Dendritic cell treated with granulocyte-macrophage colony-stimulating factor and Interleukin-4, amounts not matched to agents 40 ng/mL and 50 ng/mL, for 4 days (primary cell): ENCODE results near the gene DNAJA3.

Experiments
- H3K27ac Mint-ChIP-seq: one replicate; pipeline ENCODE4 v1.8.0; 2022; ENCODE audit warnings: mild to moderate bottlenecking, mixed read lengths
- H3K27me3 Mint-ChIP-seq: one replicate; pipeline ENCODE4 v1.8.0; 2022; ENCODE audit warnings: mild to moderate bottlenecking, mixed read lengths
- H3K36me3 Mint-ChIP-seq: one replicate; pipeline ENCODE4 v1.8.0; 2022; ENCODE audit warnings: low read depth, mixed read lengths
- H3K4me1 Mint-ChIP-seq: one replicate; pipeline ENCODE4 v1.8.0; 2022; ENCODE audit warnings: low read depth, mixed read lengths
- H3K4me3 Mint-ChIP-seq: one replicate; pipeline ENCODE4 v1.8.0; 2022; ENCODE audit warnings: mild to moderate bottlenecking, moderate library complexity, mixed read lengths
- H3K9me3 Mint-ChIP-seq: one replicate; pipeline ENCODE4 v1.8.0; 2022; ENCODE audit warnings: mixed read lengths
- intact Hi-C: fragments of 100-400 bp; cut with micrococcal nuclease; formaldehyde crosslinking; loops from one replicate; pipeline ENCODE4 v1.15.0; 2022

The DNAJA3 gene

DNA sequence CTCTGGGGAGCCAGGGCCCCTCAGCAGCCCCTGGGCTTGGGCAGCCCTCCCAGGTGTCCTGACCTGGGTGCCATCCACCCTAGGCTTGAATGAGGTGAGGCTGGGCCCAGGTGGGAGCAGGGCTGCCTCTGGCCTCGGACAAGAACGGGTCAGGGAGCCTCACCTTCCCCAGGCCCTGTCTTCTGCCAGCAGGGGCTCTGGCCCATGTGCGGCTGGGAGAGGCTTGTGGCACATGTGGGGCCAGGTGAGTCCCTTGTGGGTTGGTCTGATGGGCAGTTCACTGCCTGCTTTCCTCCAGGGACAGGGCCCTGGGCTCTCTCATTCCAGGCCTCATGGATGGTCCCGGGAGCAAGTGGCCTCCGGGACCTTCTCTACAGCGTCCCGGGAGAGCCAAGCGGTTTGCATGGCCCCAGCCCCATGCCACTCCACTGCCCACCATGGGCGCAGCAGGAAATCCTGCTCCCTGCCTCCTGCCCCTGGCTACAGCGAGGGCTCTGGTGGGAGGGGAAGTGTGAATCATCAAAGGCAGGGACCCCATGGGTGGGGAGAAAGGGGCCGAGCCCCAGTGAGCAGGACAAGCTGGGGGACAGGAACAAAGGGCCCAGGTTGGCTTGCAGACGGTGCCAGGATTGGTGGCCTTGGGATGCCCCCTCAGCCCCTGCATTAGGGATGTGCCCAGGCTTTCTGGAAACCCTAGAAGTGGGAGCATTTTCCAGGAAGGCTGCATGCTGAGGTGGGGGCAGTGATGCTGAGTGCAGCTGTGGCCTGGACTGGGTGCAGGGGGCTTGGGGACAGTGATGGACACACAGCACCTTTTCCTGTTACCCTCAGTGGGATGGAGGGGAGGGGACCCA is 41.9 kb upstream of the DNAJA3 start:
- Mint-ChIP-seq H3K9me3 (no peaks in the 10 kb centered on the region), H3K4me1 (peaks cover 4% of the 10 kb centered on the region), H3K27me3 (no peaks in the 10 kb centered on the region), H3K27ac (no peak overlapping the region), H3K36me3 (peaks cover 100% of the 10 kb centered on the region), H3K4me3 (no peak overlapping the region)
- intact Hi-C loops = no loop called here

DNA sequence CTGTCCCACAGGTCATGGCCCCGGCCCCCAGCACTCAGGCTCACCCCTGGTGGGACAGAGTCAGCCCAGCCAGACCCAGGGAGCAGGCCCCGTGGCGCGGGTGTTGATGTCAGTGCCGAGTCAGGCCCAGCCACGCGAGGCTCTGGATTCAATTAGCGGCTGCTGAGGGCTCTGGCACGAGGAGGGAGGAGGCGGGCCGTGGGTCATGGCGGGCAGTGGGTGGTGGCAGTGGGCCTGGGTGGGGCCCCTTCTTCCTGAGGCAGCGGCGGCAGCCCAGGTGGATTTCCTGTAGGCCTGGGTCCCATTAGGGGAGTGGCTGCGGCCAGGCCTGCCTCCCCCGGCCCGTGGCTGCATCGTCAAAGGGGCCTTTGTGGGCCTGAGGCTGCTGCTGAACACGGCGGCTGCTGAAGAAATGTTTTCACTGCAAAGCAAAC is 41.1 kb upstream of the DNAJA3 start:
- no peaks in the 10 kb centered on the region for H3K4me1 Mint-ChIP-seq
- no peak overlapping the region for H3K27ac Mint-ChIP-seq
- intact Hi-C loops = no loop called here
- H3K4me3 Mint-ChIP-seq = no peak overlapping the region
- H3K27me3 Mint-ChIP-seq = no peaks in the 10 kb centered on the region
- H3K36me3 Mint-ChIP-seq = peaks cover 100% of the 10 kb centered on the region
- no peaks in the 10 kb centered on the region for H3K9me3 Mint-ChIP-seq

DNA sequence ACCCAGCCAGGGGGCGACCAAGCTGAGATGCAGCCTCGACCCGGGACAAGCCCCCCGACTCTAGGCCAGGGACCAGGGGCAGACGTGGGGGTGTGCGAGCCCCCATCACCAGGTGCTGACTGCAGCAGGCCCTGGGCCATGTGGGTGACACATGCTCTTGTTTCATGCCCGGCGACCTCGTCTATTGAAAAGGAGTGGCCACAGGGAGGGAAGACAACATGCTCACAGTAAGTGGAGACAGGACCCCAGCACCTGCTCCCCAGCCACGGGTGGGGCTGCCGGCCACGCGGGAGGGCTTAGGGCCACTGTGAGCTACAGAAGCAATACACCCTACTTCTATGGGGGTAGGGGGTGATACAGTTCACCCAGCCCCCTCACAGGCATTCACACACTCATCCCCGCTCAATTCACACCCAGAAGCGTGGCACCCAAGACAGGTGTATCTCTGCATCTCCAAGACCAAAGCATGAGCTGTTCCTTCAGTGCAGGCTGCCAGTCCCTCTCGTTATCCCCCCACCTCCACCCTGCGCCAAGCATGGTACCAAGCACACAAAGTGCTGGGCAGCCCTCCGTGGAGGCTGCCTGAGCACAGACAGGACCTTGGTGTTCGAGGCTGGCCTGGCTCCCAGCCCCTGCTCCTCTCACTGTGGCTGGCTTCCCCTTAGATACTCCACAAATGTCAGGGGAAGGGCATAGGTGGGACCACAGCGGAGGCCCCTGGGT is 40.4 kb upstream of the DNAJA3 start:
- Mint-ChIP-seq H3K36me3 (peaks cover 100% of the 10 kb centered on the region), H3K27me3 (no peaks in the 10 kb centered on the region), H3K9me3 (no peaks in the 10 kb centered on the region), H3K27ac (no peak overlapping the region), H3K4me3 (no peak overlapping the region), H3K4me1 (no peaks in the 10 kb centered on the region)
- intact Hi-C loops = no loop called here

DNA sequence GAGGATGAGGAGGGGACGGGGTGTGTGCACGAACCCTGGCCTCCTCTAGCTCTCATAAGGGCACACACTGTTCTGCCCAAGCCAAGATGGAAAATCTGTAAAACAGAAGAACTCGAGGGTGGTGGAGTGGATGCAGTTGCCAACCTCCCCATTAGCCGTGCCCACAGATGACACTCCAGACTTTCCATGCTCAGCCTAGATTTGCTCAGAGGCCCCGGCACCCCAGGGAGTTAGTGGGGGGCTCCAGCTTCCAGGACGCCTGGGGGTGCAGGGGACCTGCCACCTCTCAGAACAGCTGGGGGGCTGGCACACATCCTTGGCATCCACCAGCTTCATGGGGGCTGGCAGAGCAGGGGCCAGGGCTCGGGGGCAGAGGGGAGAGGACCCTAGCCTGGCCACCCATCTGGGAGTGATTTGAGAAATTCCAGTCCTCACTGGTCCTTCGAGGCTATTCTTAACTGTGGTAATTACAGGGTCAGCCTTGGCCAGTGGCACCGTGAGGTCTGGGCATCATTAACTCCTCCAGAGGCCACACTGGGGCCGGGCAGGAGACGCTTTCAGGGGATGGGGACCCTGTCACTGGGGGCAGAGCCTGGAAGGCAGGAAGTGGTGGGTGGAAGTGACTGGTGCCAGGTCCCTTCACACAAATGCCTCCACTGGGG is 39.7 kb upstream of the DNAJA3 start:
- H3K4me3 Mint-ChIP-seq = no peak overlapping the region
- H3K36me3 Mint-ChIP-seq = peaks cover 100% of the 10 kb centered on the region
- H3K27ac Mint-ChIP-seq = no peak overlapping the region
- H3K9me3 Mint-ChIP-seq = no peaks in the 10 kb centered on the region
- no peaks in the 10 kb centered on the region for H3K27me3 Mint-ChIP-seq
- intact Hi-C loops = no loop called here
- H3K4me1 Mint-ChIP-seq = no peaks in the 10 kb centered on the region

DNA sequence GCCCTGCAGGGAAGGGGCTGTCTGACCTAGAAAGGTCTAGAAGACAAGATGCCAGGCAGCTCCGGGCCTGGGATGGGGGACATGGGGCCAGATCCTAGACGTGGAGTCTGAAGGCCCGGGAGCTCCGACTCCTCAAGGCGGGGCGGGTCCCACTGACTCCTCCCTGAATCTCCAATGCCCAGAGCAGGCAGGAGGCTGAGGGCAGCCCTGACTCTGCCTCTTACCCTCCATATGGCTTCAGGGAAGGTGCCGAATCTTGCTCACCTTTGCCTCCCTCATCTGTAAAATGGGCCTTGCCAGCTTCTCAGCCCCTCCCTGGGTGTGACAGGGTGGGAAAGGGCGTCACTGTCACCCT is 39.2 kb upstream of the DNAJA3 start:
- H3K27me3 Mint-ChIP-seq = no peaks in the 10 kb centered on the region
- H3K4me1 Mint-ChIP-seq = no peaks in the 10 kb centered on the region
- no peak overlapping the region for H3K4me3 Mint-ChIP-seq
- no peaks in the 10 kb centered on the region for H3K9me3 Mint-ChIP-seq
- H3K36me3 Mint-ChIP-seq = peaks cover 100% of the 10 kb centered on the region
- intact Hi-C loops = no loop called here
- no peak overlapping the region for H3K27ac Mint-ChIP-seq

DNA sequence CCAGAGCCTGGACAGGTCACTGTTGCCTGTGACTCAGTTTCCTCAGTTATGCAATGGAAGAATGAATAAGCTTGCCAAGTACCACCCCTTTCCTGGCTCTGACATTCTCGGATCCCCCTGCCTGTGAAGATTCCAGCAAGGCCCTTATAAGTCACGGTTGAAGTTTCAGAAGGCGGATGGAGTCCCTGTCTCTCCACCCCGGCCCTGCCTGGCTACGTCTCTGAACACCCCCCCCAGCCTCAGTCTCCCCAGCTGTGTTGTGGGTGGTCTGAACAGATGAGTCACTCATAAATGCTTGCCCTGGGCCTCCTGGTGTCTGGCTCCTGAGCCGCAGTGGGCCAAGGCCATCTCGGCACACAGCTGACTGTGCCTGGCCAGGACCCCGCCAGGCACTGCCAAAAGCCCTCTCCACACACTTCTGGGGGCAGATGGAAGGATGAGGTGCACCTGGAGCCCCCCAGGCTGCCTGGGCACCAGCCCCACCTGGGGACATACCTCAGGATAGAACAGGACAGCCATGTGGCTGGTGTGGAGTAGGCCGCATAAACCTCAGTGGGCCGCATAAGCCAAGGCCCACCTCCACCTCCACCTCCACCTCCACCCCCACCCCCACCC is 38.6 kb upstream of the DNAJA3 start:
- peaks cover 100% of the 10 kb centered on the region for H3K36me3 Mint-ChIP-seq
- H3K27ac Mint-ChIP-seq = no peak overlapping the region
- no peaks in the 10 kb centered on the region for H3K27me3 Mint-ChIP-seq
- intact Hi-C loops = no loop called here
- H3K4me3 Mint-ChIP-seq = no peak overlapping the region
- no peaks in the 10 kb centered on the region for H3K4me1 Mint-ChIP-seq
- H3K9me3 Mint-ChIP-seq = no peaks in the 10 kb centered on the region

DNA sequence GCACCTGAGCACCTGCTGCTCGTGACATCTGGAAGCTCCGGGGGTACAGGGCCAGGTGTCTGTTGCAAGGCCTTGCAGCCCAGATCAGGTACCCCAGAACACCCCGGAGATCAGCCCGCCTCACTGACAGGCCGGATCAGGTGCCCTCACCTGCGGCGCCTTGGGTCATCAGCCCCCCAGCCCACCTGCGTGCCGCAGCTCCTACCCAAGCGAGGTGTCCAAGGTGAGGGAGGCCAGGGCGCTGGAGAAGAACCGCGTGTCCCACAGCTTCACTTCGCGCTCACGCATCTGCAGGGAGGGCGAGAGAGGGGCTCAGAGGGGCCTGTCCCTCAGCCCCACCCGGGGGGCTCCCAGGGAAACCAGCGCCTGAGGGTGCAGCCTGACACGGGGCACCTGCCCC is 37.9 kb upstream of the DNAJA3 start:
- H3K4me3 Mint-ChIP-seq = no peak overlapping the region
- H3K36me3 Mint-ChIP-seq = peaks cover 100% of the 10 kb centered on the region
- no peak overlapping the region for H3K27ac Mint-ChIP-seq
- intact Hi-C loops = no loop called here
- H3K9me3 Mint-ChIP-seq = no peaks in the 10 kb centered on the region
- no peaks in the 10 kb centered on the region for H3K4me1 Mint-ChIP-seq
- no peaks in the 10 kb centered on the region for H3K27me3 Mint-ChIP-seq

DNA sequence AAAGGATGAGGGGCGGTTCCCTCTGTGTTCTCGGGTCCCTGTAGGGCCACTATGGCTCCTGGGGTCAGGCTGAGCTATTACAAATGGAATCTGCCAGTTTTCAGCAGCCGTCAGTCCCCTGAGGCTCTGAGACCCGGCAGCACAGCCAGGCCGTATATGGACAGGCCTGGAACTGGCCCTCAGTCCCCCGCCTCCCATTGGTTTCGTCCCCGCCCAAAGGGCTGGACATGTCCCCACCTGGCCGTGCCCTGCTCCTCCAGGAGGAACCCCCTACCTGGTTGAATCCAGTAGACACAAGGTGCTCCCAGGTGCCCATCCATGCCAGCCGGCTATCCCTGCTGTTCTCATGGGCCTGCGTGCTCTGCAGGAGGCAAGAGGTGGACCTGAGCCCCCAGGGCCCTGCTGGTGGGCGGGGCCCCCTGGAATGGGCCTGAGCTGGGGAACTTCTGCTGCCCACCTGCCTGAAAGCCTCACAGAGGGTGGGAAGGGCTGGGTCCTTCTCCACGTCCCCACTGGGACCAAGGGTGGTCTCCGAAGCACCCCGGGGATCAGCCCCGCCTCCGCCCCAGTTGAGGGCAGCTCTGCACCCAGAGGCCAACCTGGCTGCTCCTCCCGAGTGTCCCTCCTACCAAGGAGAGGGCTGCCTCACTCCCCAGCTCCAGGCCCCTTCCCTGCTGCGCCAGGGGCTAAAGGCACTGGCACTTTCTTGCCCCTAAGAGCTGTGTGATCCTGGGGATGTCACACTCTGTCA is 37.2 kb upstream of the DNAJA3 start:
- Mint-ChIP-seq H3K27me3 (no peaks in the 10 kb centered on the region), H3K9me3 (no peaks in the 10 kb centered on the region), H3K4me1 (no peaks in the 10 kb centered on the region), H3K27ac (no peak overlapping the region), H3K4me3 (no peak overlapping the region), H3K36me3 (peaks cover 100% of the 10 kb centered on the region)
- intact Hi-C loops = no loop called here

DNA sequence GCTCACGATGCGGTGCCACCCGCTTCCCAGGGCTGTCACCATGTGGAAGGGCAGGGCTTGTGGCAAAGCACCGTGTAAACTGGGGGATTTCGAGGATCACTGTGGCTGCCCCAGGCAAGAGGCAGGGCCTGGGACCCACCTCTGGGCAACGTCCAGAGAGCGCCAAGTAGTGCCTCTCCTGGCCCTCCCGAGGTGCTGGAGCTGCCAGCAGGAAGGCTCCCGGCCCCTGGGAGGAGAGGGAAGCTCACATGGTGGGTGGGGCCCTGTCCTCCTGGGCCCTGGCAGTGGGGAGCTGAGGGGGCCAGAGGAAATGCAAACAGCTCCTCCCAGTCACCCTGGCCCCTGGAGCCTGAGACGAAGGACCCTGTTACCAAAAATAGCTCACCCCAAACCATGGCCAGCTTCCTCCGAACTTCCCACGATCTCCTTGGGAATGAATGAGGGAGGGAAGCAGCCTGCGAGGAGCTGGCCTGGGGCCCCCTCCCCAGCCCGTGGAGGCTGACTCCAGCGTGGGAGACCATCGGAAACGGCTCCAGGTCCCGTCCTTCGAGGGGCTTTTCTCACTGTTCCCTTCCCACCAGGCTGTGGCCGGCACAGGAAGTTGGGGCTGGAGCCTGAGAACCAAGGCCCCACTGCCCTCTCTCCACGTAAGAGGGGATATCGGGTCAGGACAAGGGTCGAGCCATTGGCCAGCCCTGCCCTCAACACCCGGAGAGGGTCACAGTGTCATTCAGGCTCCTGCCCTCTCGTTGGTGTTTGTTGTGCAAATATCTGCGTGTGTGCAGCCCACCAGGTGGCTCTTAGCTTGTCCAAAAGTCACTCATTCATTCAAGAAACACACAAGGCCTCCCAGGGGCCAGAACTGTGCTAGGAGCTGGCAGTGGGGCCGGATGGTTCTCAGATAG is 36.4 kb upstream of the DNAJA3 start:
- H3K4me3 Mint-ChIP-seq = no peak overlapping the region
- intact Hi-C loops = no loop called here
- peaks cover 2% of the 10 kb centered on the region for H3K4me1 Mint-ChIP-seq
- no peaks in the 10 kb centered on the region for H3K27me3 Mint-ChIP-seq
- H3K9me3 Mint-ChIP-seq = no peaks in the 10 kb centered on the region
- H3K36me3 Mint-ChIP-seq = peaks cover 100% of the 10 kb centered on the region
- H3K27ac Mint-ChIP-seq = no peak overlapping the region

DNA sequence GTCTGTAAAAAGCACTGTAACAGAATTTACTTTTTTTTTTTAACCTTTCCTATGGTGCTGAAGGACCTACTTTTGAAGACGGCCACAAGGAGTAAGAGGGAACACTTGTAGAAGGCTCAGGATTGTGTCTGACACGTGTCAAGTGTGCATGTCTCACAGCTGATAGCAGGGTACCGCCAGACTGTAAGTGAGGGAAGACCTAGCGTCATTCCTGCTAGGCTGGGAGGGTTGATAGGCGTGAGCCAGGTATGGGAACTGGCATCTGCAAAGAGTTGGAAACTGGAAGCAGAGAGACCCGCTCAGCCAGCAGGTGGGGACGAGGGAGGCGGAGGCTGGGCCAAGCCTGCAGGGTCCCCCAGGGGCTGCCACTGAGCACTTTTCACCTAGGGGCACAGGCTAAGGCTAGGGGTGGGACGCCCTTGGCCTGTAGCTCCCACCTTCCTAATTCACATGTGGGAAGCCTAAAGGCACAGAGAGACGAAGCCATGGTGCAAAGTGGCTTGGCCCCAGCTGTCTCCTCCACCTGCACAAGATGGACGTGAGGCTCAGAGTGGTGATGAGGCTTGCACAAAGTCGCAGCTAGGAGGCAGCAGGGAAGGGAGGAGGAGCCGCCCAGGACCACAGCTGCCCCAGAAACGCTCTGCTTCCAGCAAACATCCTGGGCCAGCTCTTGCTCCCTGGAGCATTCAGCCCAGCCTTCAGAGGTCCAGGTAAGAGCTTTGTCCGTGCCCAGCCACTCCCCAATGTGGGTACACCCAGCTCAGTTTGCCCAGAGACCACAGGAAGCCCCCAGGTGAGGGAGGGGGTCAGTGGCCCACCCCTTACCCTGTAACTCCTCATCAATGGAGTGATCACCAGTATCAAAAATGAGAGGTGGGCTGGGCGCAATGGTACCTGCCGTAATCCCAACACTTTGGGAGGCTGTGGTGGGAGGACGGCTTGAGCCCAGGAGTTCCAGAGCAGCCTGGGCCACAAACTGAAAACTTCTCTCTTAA is 35.1 kb upstream of the DNAJA3 start:
- intact Hi-C loops = no loop called here
- Mint-ChIP-seq H3K36me3 (peaks cover 100% of the 10 kb centered on the region), H3K4me1 (peaks cover 14% of the 10 kb centered on the region), H3K27me3 (no peaks in the 10 kb centered on the region), H3K9me3 (no peaks in the 10 kb centered on the region), H3K27ac (no peak overlapping the region), H3K4me3 (no peak overlapping the region)

DNA sequence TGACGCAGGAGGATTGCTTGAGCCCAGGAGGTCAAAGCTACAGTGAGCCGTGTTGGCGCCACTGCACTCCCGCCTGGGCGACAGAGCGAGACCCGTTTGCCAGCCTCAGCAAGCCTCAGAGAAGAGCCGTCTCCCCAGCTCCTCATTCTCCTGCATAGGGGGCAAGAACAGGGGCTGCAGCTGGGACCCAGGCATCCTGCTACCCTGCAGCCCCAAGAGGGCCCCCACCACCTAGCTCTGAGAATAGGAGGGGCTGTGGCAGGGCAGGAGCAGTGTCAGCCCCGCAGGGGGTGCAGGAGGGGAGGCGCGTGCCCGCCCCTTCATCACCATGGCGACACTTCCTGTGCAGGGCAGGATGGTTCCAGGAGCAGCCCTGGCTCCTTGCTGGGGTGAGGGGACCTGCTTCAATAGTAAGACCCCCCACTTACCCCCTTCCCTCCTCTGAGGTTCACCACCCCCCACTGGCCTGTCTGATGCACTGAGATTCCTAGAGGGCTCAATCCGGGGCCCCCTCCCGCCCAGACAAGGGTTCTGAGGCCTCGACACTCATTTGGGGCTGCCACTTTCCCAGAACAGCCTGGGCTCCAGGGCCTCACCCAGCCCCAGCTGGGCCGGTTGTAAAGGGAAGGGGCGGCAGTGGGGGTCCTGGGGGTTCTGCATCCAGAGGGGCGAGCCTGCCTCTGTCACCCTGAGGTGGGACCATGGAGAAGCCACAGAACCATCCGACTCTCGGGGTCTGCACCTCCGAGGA is 33.9 kb upstream of the DNAJA3 start:
- Mint-ChIP-seq H3K27ac (no peak overlapping the region), H3K4me3 (no peak overlapping the region), H3K27me3 (no peaks in the 10 kb centered on the region), H3K36me3 (peaks cover 100% of the 10 kb centered on the region), H3K9me3 (no peaks in the 10 kb centered on the region), H3K4me1 (peaks cover 17% of the 10 kb centered on the region)
- intact Hi-C loops = no loop called here
